ENCODE data around the gene AUTS2. TPM values are rescaled to one million over a fixed set of nuclear protein-coding genes. Genes with fewer than 3 reads are reported as not detected.

Gene AUTS2
- total RNA-seq, 1 donor from 2014 or later, result 94.1 TPM

GRCh38 chr7:69643265-69643664 lies 45.0 kb downstream of the AUTS2 start:
- TF ChIP-seq CTCF (conservative IDR thresholded peaks at IDR 0.05), result no peak
- H3K4me1 Mint-ChIP-seq (ENCODE audit: unreplicated experiment), result peaks cover 67% of the 10 kb centered on the region
- no peaks in the 10 kb centered on the region for H3K27me3 Mint-ChIP-seq
- H3K27ac Mint-ChIP-seq, result no peak overlapping the region
- no peak for DNase-seq (ENCODE audit: extremely low spot score, unreplicated experiment)
- no peak overlapping the region for H3K4me3 Mint-ChIP-seq
- no peaks in the 10 kb centered on the region for H3K36me3 Mint-ChIP-seq
- no peaks in the 10 kb centered on the region for H3K9me3 Mint-ChIP-seq

- no peaks in the 10 kb centered on the region for H3K36me3 Mint-ChIP-seq
- TF ChIP-seq CTCF (conservative IDR thresholded peaks at IDR 0.05), result no peak
- no peaks in the 10 kb centered on the region for H3K27me3 Mint-ChIP-seq
- DNase-seq (ENCODE audit: extremely low spot score, unreplicated experiment), result no peak
- H3K4me3 Mint-ChIP-seq, result no peak overlapping the region
- H3K9me3 Mint-ChIP-seq, result no peaks in the 10 kb centered on the region
- peak overlapping the region; percentile 34 for H3K27ac Mint-ChIP-seq
- H3K4me1 Mint-ChIP-seq (ENCODE audit: unreplicated experiment), result peaks cover 68% of the 10 kb centered on the region
Measured at GRCh38 chr7:69643708-69644445, 45.6 kb downstream of the AUTS2 start.

GRCh38 chr7:69645683-69646082 lies 47.4 kb downstream of the AUTS2 start:
- Mint-ChIP-seq H3K36me3 (no peaks in the 10 kb centered on the region), H3K27ac (no peak overlapping the region), H3K27me3 (no peaks in the 10 kb centered on the region), H3K4me1 (ENCODE audit: unreplicated experiment) (peaks cover 56% of the 10 kb centered on the region), H3K4me3 (no peak overlapping the region), H3K9me3 (no peaks in the 10 kb centered on the region)
- no peak for DNase-seq (ENCODE audit: extremely low spot score, unreplicated experiment)
- no peak for TF ChIP-seq CTCF (conservative IDR thresholded peaks at IDR 0.05)

GRCh38 chr7:69651101-69651590 lies 52.9 kb downstream of the AUTS2 start:
- H3K27me3 Mint-ChIP-seq, result no peaks in the 10 kb centered on the region
- H3K36me3 Mint-ChIP-seq, result no peaks in the 10 kb centered on the region
- no peaks in the 10 kb centered on the region for H3K9me3 Mint-ChIP-seq
- peaks cover 59% of the 10 kb centered on the region for H3K4me1 Mint-ChIP-seq (ENCODE audit: unreplicated experiment)
- no peak overlapping the region for H3K27ac Mint-ChIP-seq
- no peak for TF ChIP-seq CTCF (conservative IDR thresholded peaks at IDR 0.05)
- DNase-seq (ENCODE audit: extremely low spot score, unreplicated experiment), result no peak
- no peak overlapping the region for H3K4me3 Mint-ChIP-seq

- no peak for DNase-seq (ENCODE audit: extremely low spot score, unreplicated experiment)
- H3K4me3 Mint-ChIP-seq, result no peak overlapping the region
- H3K27me3 Mint-ChIP-seq, result no peaks in the 10 kb centered on the region
- H3K36me3 Mint-ChIP-seq, result no peaks in the 10 kb centered on the region
- no peak for TF ChIP-seq CTCF (conservative IDR thresholded peaks at IDR 0.05)
- H3K27ac Mint-ChIP-seq, result peak overlapping the region; percentile 35
- no peaks in the 10 kb centered on the region for H3K9me3 Mint-ChIP-seq
- peaks cover 62% of the 10 kb centered on the region for H3K4me1 Mint-ChIP-seq (ENCODE audit: unreplicated experiment)
Measured at GRCh38 chr7:69652947-69653701, 54.8 kb downstream of the AUTS2 start.
